Adrenal gland (tissue), 12 donors: ENCODE data around the gene KDM4D. TPM values are rescaled to one million over a fixed set of nuclear protein-coding genes. Genes with fewer than 3 reads are reported as not detected.
"Not testable (repeated sequence)": the region's sequence is repeated elsewhere in the genome, so short reads cannot be mapped to it uniquely, and the experiment has no call there.

Experiments used
- DNase-seq, 7 donors: peaks; one replicate each; pipeline ENCODE4 v3.0.0-alpha.2; 2019 to 2020
- H3K27ac ChIP-seq, 5 donors: fragments of 200-600 bp; sonication (generic) in 4 of 5; 1 replicate in 3 of 5; 2 replicates in 2 of 5; pipeline versions ENCODE4 v1.5.1 to v1.8.0; 2016 to 2020; ENCODE audit warnings: mild to moderate bottlenecking in 1 of 5
- H3K27me3 ChIP-seq: fragments of 200-600 bp; 2 replicates; pipeline ENCODE4 v1.8.0; 2021
- H3K36me3 ChIP-seq, 2 donors: fragments of 200-600 bp; replicated peaks in 1 of 2; 1 replicate in 1 of 2; 2 replicates in 1 of 2; pipeline versions ENCODE4 v1.5.1 to v1.8.0; 2018 to 2022
- H3K4me1 ChIP-seq, 2 donors: fragments of 200-600 bp; replicated peaks in 1 of 2; 1 replicate in 1 of 2; 2 replicates in 1 of 2; pipeline versions ENCODE4 v1.5.1 to v1.8.0; 2018 to 2021
- H3K4me3 ChIP-seq, 4 donors: fragments of 200-600 bp; sonication (generic) in 3 of 4; one replicate each; pipeline ENCODE4 v1.5.1; 2016 to 2018
- H3K9me3 ChIP-seq, 3 donors: fragments of 200-600 bp; sonication (generic) in 1 of 3; replicated peaks in 1 of 3; 1 replicate in 2 of 3; 2 replicates in 1 of 3; pipeline versions ENCODE4 v1.5.1 to v1.8.0; 2016 to 2021
- POLR2A ChIP-seq, 2 donors: fragments of 450-650 bp; IDR thresholded peaks; one replicate each; pipeline ENCODE4 v1.6.1; 2017; ENCODE audit warnings: antibody characterized with exemption in 2 of 2, mild to moderate bottlenecking in 2 of 2, moderate library complexity in 1 of 2
- WGBS, 4 donors: extraction: QIAGEN DNeasy Blood & Tissue Kit in 2 of 4; methylation state at CpG; one replicate each; pipeline versions ENCODE4 v1.1.5 to v1.1.7; 2013 to 2017; 5-methylcytosine and 5-hydroxymethylcytosine counted together
- intact Hi-C, 2 donors: fragments of 100-400 bp; cut with DNase I; formaldehyde crosslinking; loops; one replicate each; pipeline versions ENCODE4 v1.14.1 to v1.15.0; 2022 to 2023
- polyA plus RNA-seq, 3 donors: library from polyadenylated mRNA; stranded (reverse); fragments of 200-250 nt in 2 of 3; fragments of 350-450 nt in 1 of 3; fragmentation: Illumina TruSeq in 1 of 3; extraction: RNeasy Lipid Tissue Mini Kit (QIAGEN cat#74804) in 1 of 3; gene quantifications; one replicate each; pipeline ENCODE4 v1.2.3, GENCODE V29; 2013 to 2014
- total RNA-seq, 9 donors: library from RNA; depleted of rRNA in 4 of 9; stranded (reverse); fragments of >200 nt in 4 of 9; fragments of 120-200 nt in 1 of 9; fragmentation: NEBNext Ultra II Directional in 1 of 9; extraction: Animal tissue kit (Norgen Biotek cat#: 25700) in 1 of 9; gene quantifications; one replicate each; pipeline versions ENCODE4 v1.1.0 to v1.2.4, GENCODE V29; 2013 to 2023
- TF ChIP-seq, protein P1 (sequence below), 6 experiments: fragments of 450-650 bp in 4 of 6; fragments of 200-600 bp in 2 of 6; sonication (generic) in 1 of 6; IDR thresholded peaks; 1 replicate in 5 of 6; 2 replicates in 1 of 6; pipeline versions ENCODE4 v1.5.1 to v1.8.0; 2016 to 2021; ENCODE audit warnings: antibody characterized with exemption in 6 of 6, mild to moderate bottlenecking in 2 of 6, moderate library complexity in 1 of 6
- donor health status: healthy with polysubstance abuse.
- donor health status: Bipolar disorder and iron deficiency.
- donor health status: DM: yes; HTN: yes; CAD: no.
- donor health status: DM: no; HTN: no; CAD: no.
- donor health status: DM: no; HTN: no; CAD: no.
- donor health status: DM: yes; HTN: yes; CAD: no.

The KDM4D gene
- total and polyA plus RNA-seq, 12 donors, result 0.40 to 2.4 (median 1.2) TPM

DNA sequence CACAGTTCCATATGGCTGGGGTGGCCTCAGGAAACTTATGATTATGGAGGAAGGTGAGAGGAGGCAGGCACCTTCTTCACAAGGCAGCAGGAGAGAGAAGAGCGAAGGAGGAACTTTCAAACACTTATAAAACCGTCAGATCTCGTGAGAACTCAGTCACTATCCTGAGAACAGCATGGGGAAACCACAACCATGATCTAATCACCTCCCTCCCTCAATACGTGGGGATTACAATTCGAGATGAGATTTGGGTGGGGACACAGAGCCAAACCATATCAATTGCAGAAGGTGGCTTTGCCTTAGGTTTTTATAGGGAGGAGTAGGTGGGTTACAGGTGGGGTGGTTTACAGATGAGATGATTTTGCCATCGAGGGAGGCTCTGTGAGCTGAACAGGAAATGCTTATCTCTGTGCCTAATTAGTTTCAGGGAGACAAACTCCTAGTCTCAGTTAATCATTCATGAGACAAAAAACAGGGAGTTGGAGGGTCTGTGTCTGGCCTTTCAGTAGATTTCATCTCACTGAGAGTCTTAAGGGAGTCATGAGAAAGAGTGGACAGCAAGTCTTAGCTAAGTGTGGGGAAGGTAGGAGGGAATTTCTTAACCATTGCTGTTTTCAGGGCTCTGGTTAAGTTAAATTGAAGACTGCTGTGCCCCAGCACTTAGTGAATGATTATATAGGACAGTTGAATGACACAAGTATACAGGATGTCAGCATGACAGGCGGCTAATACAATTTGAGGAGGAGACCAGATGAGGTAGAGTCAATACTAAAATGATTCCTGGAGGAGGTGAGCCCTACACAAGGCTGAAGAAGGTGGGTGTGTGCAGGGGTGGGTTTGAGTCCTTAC, 47.9 kb upstream of the KDM4D start:
- 62 to 64% (median 63%) methylated on average over 7 of the region's 7 CpGs for WGBS, 4 donors
- intact Hi-C loops, result no loop called here
- H3K27me3 ChIP-seq, result no peaks in the 10 kb centered on the region
- peak overlapping the region in 4 of 5 donors; percentile 44 to 90 (median 68) for H3K27ac ChIP-seq
- TF ChIP-seq, protein P1, sequence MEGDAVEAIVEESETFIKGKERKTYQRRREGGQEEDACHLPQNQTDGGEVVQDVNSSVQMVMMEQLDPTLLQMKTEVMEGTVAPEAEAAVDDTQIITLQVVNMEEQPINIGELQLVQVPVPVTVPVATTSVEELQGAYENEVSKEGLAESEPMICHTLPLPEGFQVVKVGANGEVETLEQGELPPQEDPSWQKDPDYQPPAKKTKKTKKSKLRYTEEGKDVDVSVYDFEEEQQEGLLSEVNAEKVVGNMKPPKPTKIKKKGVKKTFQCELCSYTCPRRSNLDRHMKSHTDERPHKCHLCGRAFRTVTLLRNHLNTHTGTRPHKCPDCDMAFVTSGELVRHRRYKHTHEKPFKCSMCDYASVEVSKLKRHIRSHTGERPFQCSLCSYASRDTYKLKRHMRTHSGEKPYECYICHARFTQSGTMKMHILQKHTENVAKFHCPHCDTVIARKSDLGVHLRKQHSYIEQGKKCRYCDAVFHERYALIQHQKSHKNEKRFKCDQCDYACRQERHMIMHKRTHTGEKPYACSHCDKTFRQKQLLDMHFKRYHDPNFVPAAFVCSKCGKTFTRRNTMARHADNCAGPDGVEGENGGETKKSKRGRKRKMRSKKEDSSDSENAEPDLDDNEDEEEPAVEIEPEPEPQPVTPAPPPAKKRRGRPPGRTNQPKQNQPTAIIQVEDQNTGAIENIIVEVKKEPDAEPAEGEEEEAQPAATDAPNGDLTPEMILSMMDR (IDR thresholded peaks at IDR 0.05), result no peak
- TF ChIP-seq POLR2A (IDR thresholded peaks at IDR 0.05), result no peak
- DNase-seq, result no peak
- no peak overlapping the region for H3K4me3 ChIP-seq
- no peaks in the 10 kb centered on the region for H3K9me3 ChIP-seq
- H3K36me3 ChIP-seq, result no peaks in the 10 kb centered on the region
- H3K4me1 ChIP-seq, result peaks cover 10 to 38% of the 10 kb centered on the region in 2 donors

DNA sequence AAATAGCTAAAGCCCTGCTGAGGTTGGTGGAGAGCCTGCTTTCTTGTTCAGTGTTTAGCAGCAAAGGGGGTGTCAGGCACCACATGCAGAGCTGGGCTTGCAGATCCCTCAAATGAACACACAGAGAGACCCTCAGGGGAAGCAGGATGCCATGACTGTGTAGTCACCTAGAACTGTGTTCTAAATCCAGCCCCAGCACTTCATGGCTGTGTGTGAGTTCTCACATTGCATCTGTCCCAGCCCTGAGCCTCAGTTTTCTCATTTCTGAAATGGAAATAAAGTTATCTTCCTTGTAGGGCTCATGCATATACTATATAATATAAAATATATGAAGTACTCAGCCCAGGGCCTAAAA, 47.3 kb upstream of the KDM4D start:
- H3K36me3 ChIP-seq, result no peaks in the 10 kb centered on the region
- intact Hi-C loops, result no loop called here
- no peaks in the 10 kb centered on the region for H3K9me3 ChIP-seq
- H3K27me3 ChIP-seq, result no peaks in the 10 kb centered on the region
- no peak overlapping the region for H3K4me3 ChIP-seq
- H3K27ac ChIP-seq, result peak overlapping the region in 4 of 5 donors; percentile 44 to 90 (median 68)
- no peak for DNase-seq
- TF ChIP-seq POLR2A (IDR thresholded peaks at IDR 0.05), result no peak
- TF ChIP-seq, protein P1 (IDR thresholded peaks at IDR 0.05), result no peak
- H3K4me1 ChIP-seq, result peaks cover 10 to 38% of the 10 kb centered on the region in 2 donors

DNA sequence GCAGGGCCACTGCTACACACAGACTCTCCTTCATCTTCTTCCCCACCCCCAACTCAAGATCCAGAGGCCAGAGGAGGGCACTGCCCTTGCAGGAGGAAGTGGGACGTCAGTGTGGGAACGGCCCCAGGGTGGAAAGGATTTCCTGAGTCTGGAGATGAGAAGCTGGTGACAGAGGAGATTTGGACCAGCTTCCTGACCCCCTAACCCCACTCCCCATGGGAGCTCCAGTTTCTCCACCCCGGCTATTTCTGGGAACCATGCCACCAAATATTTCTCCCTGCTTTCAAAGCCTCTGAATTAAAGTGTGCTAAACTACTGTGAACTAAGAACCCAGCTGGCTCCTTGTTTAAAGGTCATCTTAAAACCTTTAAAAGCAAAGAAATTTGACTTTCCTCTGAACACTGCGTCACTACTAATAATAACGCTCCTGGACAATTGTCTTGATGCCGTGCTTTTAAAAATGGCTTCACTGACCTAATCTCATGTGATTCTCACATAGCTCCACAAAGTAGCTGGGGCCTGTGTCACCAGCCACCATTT, 46.7 kb upstream of the KDM4D start:
- Histone ChIP-seq H3K4me3 (no peak overlapping the region), H3K36me3 (no peaks in the 10 kb centered on the region), H3K27me3 (no peaks in the 10 kb centered on the region), H3K9me3 (no peaks in the 10 kb centered on the region), H3K27ac (peak overlapping the region in 4 of 5 donors; percentile 41 to 90 (median 68)), H3K4me1 (peaks cover 10 to 38% of the 10 kb centered on the region in 2 donors)
- TF ChIP-seq POLR2A (IDR thresholded peaks at IDR 0.05), result no peak
- TF ChIP-seq, protein P1 (IDR thresholded peaks at IDR 0.05), result no peak
- DNase-seq, result peak; percentile 68 to 94 (median 82)
- intact Hi-C loops, result no loop called here
- 3 to 15% (median 9%) methylated on average over 6 of the region's 6 CpGs for WGBS, 4 donors

DNA sequence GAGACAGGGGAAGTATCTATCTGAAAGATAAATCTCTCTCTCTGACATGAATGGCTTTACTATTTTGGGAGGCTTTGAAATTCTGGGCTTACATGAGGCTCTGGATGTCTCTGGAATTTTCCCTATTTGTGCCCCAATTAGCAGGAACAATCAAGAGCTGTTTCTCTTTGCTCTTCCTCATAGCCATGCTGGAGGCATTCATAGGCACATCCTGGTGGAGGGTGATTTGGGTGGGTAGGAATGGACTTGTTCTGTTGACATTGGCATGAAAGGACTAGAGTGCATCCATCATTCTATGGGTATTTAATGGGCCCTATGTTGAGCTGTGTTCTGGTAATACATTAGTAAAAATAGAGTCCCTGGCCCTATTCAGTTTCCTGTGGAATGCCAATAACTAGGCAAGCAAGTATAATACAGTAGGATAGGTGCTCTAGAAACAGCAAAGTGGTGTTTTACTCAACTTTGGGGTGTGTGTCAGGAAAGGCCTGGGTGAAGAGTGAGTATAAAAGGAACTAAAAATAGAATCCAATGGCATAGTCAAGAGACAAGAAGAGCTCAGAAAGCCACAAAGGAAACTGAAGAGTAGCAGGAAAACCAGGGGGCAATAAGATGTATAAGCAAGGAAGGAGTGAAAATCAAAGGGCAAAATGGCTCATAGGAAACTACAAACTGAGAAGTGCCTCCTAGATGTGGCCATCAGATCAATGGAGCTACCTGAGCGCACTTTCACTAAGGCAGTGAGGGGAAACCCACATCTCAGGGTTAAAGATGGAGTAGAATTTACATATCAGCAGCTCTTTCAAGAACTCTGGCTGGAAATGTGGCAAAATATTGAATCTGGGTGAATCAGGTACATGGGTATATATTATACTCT, 45.2 kb upstream of the KDM4D start:
- intact Hi-C loops, result no loop called here
- DNase-seq, result no peak
- WGBS, 4 donors, result 86 to 95% (median 92%) methylated on average over 1 of the region's 1 CpG
- H3K27me3 ChIP-seq, result no peaks in the 10 kb centered on the region
- H3K4me3 ChIP-seq, result no peak overlapping the region
- H3K9me3 ChIP-seq, result no peaks in the 10 kb centered on the region
- TF ChIP-seq, protein P1 (IDR thresholded peaks at IDR 0.05), result no peak
- TF ChIP-seq POLR2A (IDR thresholded peaks at IDR 0.05), result no peak
- peaks cover 10 to 44% of the 10 kb centered on the region in 2 donors for H3K4me1 ChIP-seq
- no peaks in the 10 kb centered on the region for H3K36me3 ChIP-seq
- peak overlapping the region in 4 of 5 donors; percentile 41 to 90 (median 68) for H3K27ac ChIP-seq

- intact Hi-C loops, result not testable (repeated sequence)
Measured at GRCh38 chr11:94932072-94932471, 41.4 kb upstream of the KDM4D start.

More at GRCh38 chr11:94932072-94932471, 41.4 kb upstream of the KDM4D start:
- not testable (repeated sequence) for DNase-seq, H3K4me3 ChIP-seq, H3K27ac ChIP-seq, H3K27me3 ChIP-seq, H3K36me3 ChIP-seq, H3K9me3 ChIP-seq
- H3K4me1 ChIP-seq, result peaks cover 10 to 29% of the 10 kb centered on the region in 2 donors
